Upper lobe of left lung (tissue), 6 donors: ENCODE data around the gene ERF. TPM values are rescaled to one million over a fixed set of nuclear protein-coding genes. Genes with fewer than 3 reads are reported as not detected.

ENCODE experiments used
- ATAC-seq, 2 donors: fragments of 200-7000 bp; cut with Tn5 transposase; one replicate each; pipeline ENCODE4 v1.9.1; 2022; ENCODE audit warnings: mild to moderate bottlenecking in 2 of 2, moderate library complexity in 2 of 2; ENCODE audit not compliant: low FRiP score in 2 of 2
- DNase-seq, 2 donors: peaks; one replicate each; pipeline ENCODE4 v3.0.0-alpha.2; 2019 to 2020
- H3K27ac ChIP-seq, 4 donors: fragments of 200-600 bp; sonication (generic); one replicate each; pipeline ENCODE4 v1.5.1; 2016 to 2019
- H3K27me3 ChIP-seq, 4 donors: fragments of 200-600 bp; sonication (generic); one replicate each; pipeline ENCODE4 v1.5.1; 2017 to 2019
- H3K36me3 ChIP-seq, 4 donors: fragments of 200-600 bp; sonication (generic); one replicate each; pipeline ENCODE4 v1.5.1; 2016 to 2019
- H3K4me1 ChIP-seq, 4 donors: fragments of 200-600 bp; sonication (generic); one replicate each; pipeline ENCODE4 v1.5.1; 2018 to 2019
- H3K4me3 ChIP-seq, 4 donors: fragments of 200-600 bp; sonication (generic); one replicate each; pipeline ENCODE4 v1.5.1; 2017 to 2019; ENCODE audit warnings: mild to moderate bottlenecking in 2 of 4, moderate library complexity in 1 of 4
- H3K9me3 ChIP-seq, 4 donors: fragments of 200-600 bp; sonication (generic); one replicate each; pipeline ENCODE4 v1.5.1; 2018 to 2019
- EP300 ChIP-seq, 4 donors: sonication (generic); formaldehyde crosslinking; IDR thresholded peaks; one replicate each; pipeline ENCODE4 v1.5.1; 2017; ENCODE audit warnings: antibody characterized with exemption in 4 of 4, control low read depth in 2 of 4
- POLR2A ChIP-seq, 4 donors: fragments of 450-650 bp; IDR thresholded peaks; one replicate each; pipeline ENCODE4 v1.5.1; 2016 to 2017; ENCODE audit warnings: antibody characterized with exemption in 4 of 4, mild to moderate bottlenecking in 2 of 4
- POLR2AphosphoS5 ChIP-seq, 2 donors: sonication (generic); formaldehyde crosslinking; IDR thresholded peaks; one replicate each; pipeline ENCODE4 v1.5.1; 2017; ENCODE audit warnings: antibody characterized with exemption in 2 of 2
- WGBS, 2 donors: methylation state at CpG; one replicate each; pipeline ENCODE4 v1.1.5; 2017 to 2018; 5-methylcytosine and 5-hydroxymethylcytosine counted together
- total RNA-seq, 6 donors: library from RNA; depleted of rRNA in 4 of 6; stranded (reverse); fragments of >200 nt in 4 of 6; gene quantifications; one replicate each; pipeline versions ENCODE4 v1.1.0 to v1.2.1, GENCODE V29; 2016 to 2021
- TF ChIP-seq, protein P1 (sequence below), 6 experiments: fragments of 450-650 bp in 4 of 6; fragments of 200-600 bp in 2 of 6; sonication (generic) in 2 of 6; IDR thresholded peaks; one replicate each; pipeline ENCODE4 v1.5.1; 2016 to 2019; ENCODE audit warnings: antibody characterized with exemption in 6 of 6
- donor health status: DM: no; HTN: no; CAD: no; lungs with moderate emphysema.
- donor health status: DM: no; HTN: yes; CAD: no; lungs with severe emphysema.

ERF gene
- total RNA-seq, 6 donors from 2014 or later, result 13.6 to 59.4 (median 32.5) TPM

DNA sequence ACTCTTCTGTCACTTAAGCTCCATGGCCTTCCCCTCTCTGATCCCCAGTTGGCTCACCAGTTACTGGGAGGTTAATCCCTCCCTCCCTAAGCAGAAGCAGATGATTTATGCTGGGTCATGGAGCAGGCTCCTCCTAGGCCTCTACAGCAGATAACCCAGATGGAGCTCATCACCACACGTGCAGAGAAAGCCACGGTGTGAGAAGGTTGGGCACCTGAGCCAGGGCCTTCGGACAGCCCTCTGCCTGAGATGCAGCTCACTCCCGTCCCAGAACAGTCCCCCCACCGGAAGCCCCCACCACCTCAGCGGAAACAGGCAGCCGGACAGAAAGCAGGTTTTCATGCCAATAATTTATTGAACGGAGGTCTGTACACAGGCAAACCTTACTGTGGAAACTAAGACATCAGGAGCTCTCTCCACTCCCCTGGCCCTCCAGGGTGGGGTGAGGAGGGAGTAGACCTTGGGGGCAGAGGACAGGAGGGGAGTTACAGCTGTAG, 25.0 kb downstream of the ERF start:
- 63 to 71% methylated on average over 3 to 8 of the region's 8 CpGs for WGBS, 2 donors
- no peaks in the 10 kb centered on the region for H3K27me3 ChIP-seq
- no peak for DNase-seq
- no peaks in the 10 kb centered on the region for H3K4me1 ChIP-seq
- no peak for ATAC-seq
- TF ChIP-seq, protein P1, sequence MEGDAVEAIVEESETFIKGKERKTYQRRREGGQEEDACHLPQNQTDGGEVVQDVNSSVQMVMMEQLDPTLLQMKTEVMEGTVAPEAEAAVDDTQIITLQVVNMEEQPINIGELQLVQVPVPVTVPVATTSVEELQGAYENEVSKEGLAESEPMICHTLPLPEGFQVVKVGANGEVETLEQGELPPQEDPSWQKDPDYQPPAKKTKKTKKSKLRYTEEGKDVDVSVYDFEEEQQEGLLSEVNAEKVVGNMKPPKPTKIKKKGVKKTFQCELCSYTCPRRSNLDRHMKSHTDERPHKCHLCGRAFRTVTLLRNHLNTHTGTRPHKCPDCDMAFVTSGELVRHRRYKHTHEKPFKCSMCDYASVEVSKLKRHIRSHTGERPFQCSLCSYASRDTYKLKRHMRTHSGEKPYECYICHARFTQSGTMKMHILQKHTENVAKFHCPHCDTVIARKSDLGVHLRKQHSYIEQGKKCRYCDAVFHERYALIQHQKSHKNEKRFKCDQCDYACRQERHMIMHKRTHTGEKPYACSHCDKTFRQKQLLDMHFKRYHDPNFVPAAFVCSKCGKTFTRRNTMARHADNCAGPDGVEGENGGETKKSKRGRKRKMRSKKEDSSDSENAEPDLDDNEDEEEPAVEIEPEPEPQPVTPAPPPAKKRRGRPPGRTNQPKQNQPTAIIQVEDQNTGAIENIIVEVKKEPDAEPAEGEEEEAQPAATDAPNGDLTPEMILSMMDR (IDR thresholded peaks at IDR 0.05), result no peak
- TF ChIP-seq POLR2A (IDR thresholded peaks at IDR 0.05) (no peak), EP300 (IDR thresholded peaks at IDR 0.05) (no peak), POLR2AphosphoS5 (IDR thresholded peaks at IDR 0.05) (no peak)
- H3K4me3 ChIP-seq, result no peak overlapping the region
- H3K9me3 ChIP-seq, result no peaks in the 10 kb centered on the region
- peak overlapping the region in 1 of 4 donors; percentile 46 for H3K27ac ChIP-seq
- H3K36me3 ChIP-seq, result peaks cover 41 to 97% (median 93%) of the 10 kb centered on the region in 4 donors

DNA sequence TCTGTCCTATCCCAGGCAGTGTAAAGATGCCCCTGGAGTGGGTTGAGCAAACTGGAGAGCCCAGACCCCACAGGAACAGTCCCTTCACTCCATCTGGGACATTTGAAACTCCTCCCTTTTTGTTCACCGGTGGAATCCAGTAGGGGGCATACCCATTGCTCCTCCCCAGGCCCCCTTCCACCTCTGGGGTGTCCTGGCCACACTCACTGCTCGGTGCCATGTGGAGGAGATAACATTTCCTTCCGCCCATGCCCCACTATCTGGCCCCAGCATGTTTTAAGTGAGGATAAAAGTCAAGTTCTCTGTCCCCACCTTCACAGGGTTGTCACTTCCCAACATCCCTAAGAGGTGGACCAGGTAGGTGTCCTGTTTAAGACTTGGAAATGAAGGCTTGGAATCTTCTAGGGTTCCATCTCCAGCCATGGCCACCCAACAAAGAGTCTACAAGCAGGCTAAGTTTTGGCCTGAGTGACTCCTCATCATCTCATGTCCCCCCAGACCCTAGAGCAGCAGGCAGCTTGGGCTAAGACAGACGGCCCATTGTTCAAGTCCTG, 25.6 kb downstream of the ERF start:
- no peak for ATAC-seq
- no peaks in the 10 kb centered on the region for H3K4me1 ChIP-seq
- TF ChIP-seq POLR2A (IDR thresholded peaks at IDR 0.05) (no peak), POLR2AphosphoS5 (IDR thresholded peaks at IDR 0.05) (no peak), EP300 (IDR thresholded peaks at IDR 0.05) (no peak)
- TF ChIP-seq, protein P1 (IDR thresholded peaks at IDR 0.05), result no peak
- no peaks in the 10 kb centered on the region for H3K9me3 ChIP-seq
- no peaks in the 10 kb centered on the region for H3K27me3 ChIP-seq
- no peak overlapping the region for H3K4me3 ChIP-seq
- peaks cover 47 to 97% (median 93%) of the 10 kb centered on the region in 4 donors for H3K36me3 ChIP-seq
- DNase-seq, result no peak
- 80 to 100% methylated on average over 3 to 4 of the region's 4 CpGs for WGBS, 2 donors
- H3K27ac ChIP-seq, result no peak overlapping the region

DNA sequence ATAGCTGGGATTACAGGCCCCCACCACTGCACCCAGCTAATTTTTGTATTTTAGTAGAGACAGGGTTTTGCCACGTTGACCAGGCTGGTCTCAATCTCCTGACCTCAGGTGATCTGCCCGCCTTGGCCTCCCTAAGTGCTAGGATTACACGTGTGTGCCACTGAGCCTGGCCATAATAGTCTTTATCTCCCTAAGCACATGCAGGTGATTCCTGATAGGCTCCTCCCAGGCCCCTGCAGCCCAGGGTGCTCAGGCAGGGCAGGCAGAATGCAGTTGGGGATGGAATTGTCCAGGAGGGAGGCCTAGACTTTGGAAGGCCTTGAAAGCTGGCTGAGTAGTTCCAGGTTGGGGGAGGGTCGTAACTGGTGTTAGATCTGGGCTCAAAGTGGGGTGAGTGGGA, 26.3 kb downstream of the ERF start:
- Histone ChIP-seq H3K27ac (no peak overlapping the region), H3K9me3 (no peaks in the 10 kb centered on the region), H3K4me3 (no peak overlapping the region), H3K36me3 (peaks cover 41 to 95% (median 90%) of the 10 kb centered on the region in 4 donors), H3K27me3 (no peaks in the 10 kb centered on the region), H3K4me1 (no peaks in the 10 kb centered on the region)
- TF ChIP-seq EP300 (IDR thresholded peaks at IDR 0.05), result no peak
- no peak for TF ChIP-seq POLR2A (IDR thresholded peaks at IDR 0.05)
- no peak for TF ChIP-seq POLR2AphosphoS5 (IDR thresholded peaks at IDR 0.05)
- TF ChIP-seq, protein P1 (IDR thresholded peaks at IDR 0.05), result no peak
- 89 to 90% methylated on average over 3 to 4 of the region's 4 CpGs for WGBS, 2 donors
- no peak for ATAC-seq
- no peak for DNase-seq

DNA sequence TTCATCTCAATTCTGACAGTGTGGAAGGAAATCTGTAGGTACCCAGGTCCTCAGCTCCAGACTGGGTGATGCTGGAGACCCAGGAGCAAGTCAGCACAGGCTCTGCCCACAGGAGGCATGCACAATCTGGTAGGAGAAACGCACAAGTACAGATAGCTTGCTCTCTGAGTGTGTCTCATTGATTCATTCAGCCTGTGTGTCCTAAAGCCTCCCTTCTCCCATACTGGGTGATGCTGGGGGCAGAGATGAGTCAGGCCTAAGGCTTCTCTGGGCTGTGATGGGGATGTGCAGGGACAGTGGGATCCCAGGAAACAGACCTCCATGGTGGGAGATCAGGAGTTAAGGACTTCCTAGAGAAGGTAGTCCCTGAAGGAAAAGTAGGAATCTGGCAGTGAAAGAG, 28.0 kb downstream of the ERF start:
- WGBS, 2 donors, result 83 to 92% methylated on average over 1 of the region's 1 CpG
- no peak for ATAC-seq
- TF ChIP-seq EP300 (IDR thresholded peaks at IDR 0.05) (no peak), POLR2AphosphoS5 (IDR thresholded peaks at IDR 0.05) (no peak), POLR2A (IDR thresholded peaks at IDR 0.05) (no peak)
- TF ChIP-seq, protein P1 (IDR thresholded peaks at IDR 0.05), result no peak

More for the DNA sequence above, 28.0 kb downstream of the ERF start:
- Histone ChIP-seq H3K27ac (no peak overlapping the region), H3K36me3 (peaks cover 29 to 77% (median 72%) of the 10 kb centered on the region in 4 donors), H3K4me1 (peaks cover 0 to 4% (median under 1%) of the 10 kb centered on the region in 4 donors), H3K9me3 (no peaks in the 10 kb centered on the region), H3K27me3 (no peaks in the 10 kb centered on the region), H3K4me3 (no peak overlapping the region)
- DNase-seq, result no peak
